ENCODE measurements around the gene SELENOP. TPM values are rescaled to one million over a fixed set of nuclear protein-coding genes. Genes with fewer than 3 reads are reported as not detected.

The SELENOP gene
- total and polyA plus RNA-seq, 2 of the 8 experiments (the other 6 are each of a cell fraction or from before 2014, with no cell fraction given), result 5.5 to 19.4 TPM

GRCh38 chr5:42843675-42844292, 32.1 kb upstream of the SELENOP start:
- H3K36me3 ChIP-seq (ENCODE audit: control insufficient read depth in 2 of 4, insufficient read depth in 4 of 4, low read length in 3 of 4), result no peaks in the 10 kb centered on the region
- H2BK120ac ChIP-seq (replicated peaks; ENCODE audit: low read depth, low read length), result no peak overlapping the region
- no peaks in the 10 kb centered on the region for H3K4me1 ChIP-seq (replicated peaks in 1 of 4; ENCODE audit: control insufficient read depth in 3 of 4, insufficient read depth in 4 of 4, low read length in 3 of 4)
- H3K4me2 ChIP-seq (ENCODE audit: insufficient read depth in 1 of 2, low read depth in 2 of 2, low read length in 2 of 2), result no peak overlapping the region
- ChIA-PET CTCF (ENCODE audit: partially characterized antibody) (interaction anchor here (1.3 kb wide), 1 partner anchor 46 kb away, joined by 4 read pairs; no protein-coding TSS in a partner anchor), POLR2A (ENCODE audit: partially characterized antibody) (no interaction called here)
- no peak overlapping the region for H2BK5ac ChIP-seq (ENCODE audit: low read depth, low read length)
- H3K14ac ChIP-seq (ENCODE audit: insufficient read length), result no peak overlapping the region
- DNase-seq (ENCODE audit: low read depth in 1 of 2, low spot score in 2 of 2), result no peak
- no peaks in the 10 kb centered on the region for H3K9me3 ChIP-seq (ENCODE audit: insufficient read depth in 2 of 2, low read depth in 1 of 2, low read length in 1 of 2)
- no peak overlapping the region for H3K27ac ChIP-seq (ENCODE audit: low read depth, low read length)
- H4K91ac ChIP-seq (replicated peaks; ENCODE audit: insufficient read length, low read length), result no peak overlapping the region
- H2BK15ac ChIP-seq (ENCODE audit: low read length), result no peak overlapping the region
- no peaks in the 10 kb centered on the region for H3K79me2 ChIP-seq (ENCODE audit: control insufficient read depth in 1 of 2, insufficient read depth in 2 of 2, low read length in 2 of 2)
- no peak overlapping the region for H2AFZ ChIP-seq (ENCODE audit: low read length)
- H3K56ac ChIP-seq (replicated peaks; ENCODE audit: insufficient read length, low read depth, low read length), result no peak overlapping the region
- no peak overlapping the region for H3K9ac ChIP-seq (replicated peaks in 1 of 4; ENCODE audit: extremely low read depth in 1 of 4, low read depth in 3 of 4, low read length in 3 of 4)
- no peak overlapping the region for H2AK5ac ChIP-seq (ENCODE audit: low read depth, low read length)
- no peak overlapping the region for H3K4me3 ChIP-seq (ENCODE audit: extremely low read depth in 1 of 4, insufficient read depth in 2 of 4, low read depth in 3 of 4, low read length in 4 of 4)
- no peak overlapping the region for H3K23ac ChIP-seq (ENCODE audit: insufficient read length)
- H4K8ac ChIP-seq (ENCODE audit: extremely low read depth, insufficient read depth, low read length), result no peak overlapping the region
- no peaks in the 10 kb centered on the region for H3K79me1 ChIP-seq (ENCODE audit: low read depth, low read length)
- H3K4ac ChIP-seq (replicated peaks; ENCODE audit: insufficient read length, low read depth, low read length), result no peak overlapping the region
- H2BK12ac ChIP-seq (ENCODE audit: low read depth, low read length), result no peak overlapping the region
- H4K20me1 ChIP-seq (replicated peaks in 1 of 2; ENCODE audit: control insufficient read depth in 1 of 2, insufficient read depth in 2 of 2, low read length in 2 of 2), result no peaks in the 10 kb centered on the region
- 84% methylated on average over 3 of the region's 3 CpGs; no CpG with 5 or more reads in 1 of the 2 experiments for WGBS, 2 experiments (ENCODE audit: extremely low coverage in 1 of 2, insufficient coverage in 1 of 2, insufficient read length in 1 of 2, insufficient replicate concordance in 2 of 2, low coverage in 1 of 2, low lambda C conversion rate in 2 of 2, missing lambda C conversion rate in 1 of 2)
- FAIRE-seq, result no peak
- H2BK20ac ChIP-seq (ENCODE audit: low read length), result no peak overlapping the region
- TF ChIP-seq KDM4A (IDR thresholded peaks at IDR 0.05; ENCODE audit: low read depth, low read length, severe bottlenecking) (no peak), JUND (IDR thresholded peaks at IDR 0.05; ENCODE audit: low read length) (no peak), SP1 (IDR thresholded peaks at IDR 0.05; ENCODE audit: low read depth, low read length) (no peak), RXRA (IDR thresholded peaks at IDR 0.05; ENCODE audit: insufficient read depth, low read depth, low read length) (no peak)
- no peaks in the 10 kb centered on the region for H3K27me3 ChIP-seq (replicated peaks in 1 of 4; ENCODE audit: control insufficient read depth in 3 of 4, extremely low read depth in 1 of 4, insufficient read depth in 3 of 4, low read length in 3 of 4)
- no peaks in the 10 kb centered on the region; the same call in 1 of the 2 replicates for H3K23me2 ChIP-seq (ENCODE audit: low read depth, low read length)
- H4K5ac ChIP-seq (ENCODE audit: insufficient read length, low read depth, low read length), result no peak overlapping the region
- H3K18ac ChIP-seq (ENCODE audit: extremely low read depth, low read length), result no peak overlapping the region
